SJSA1 (cell line): ENCODE data around the gene CRLF2. TPM values are rescaled to one million over a fixed set of nuclear protein-coding genes. Genes with fewer than 3 reads are reported as not detected.
"Not testable (repeated sequence)": the region's sequence is repeated elsewhere in the genome, so short reads cannot be mapped to it uniquely, and the experiment has no call there.

Source experiments
- DNase-seq, 2 experiments: peaks; one replicate each; pipeline ENCODE4 v3.0.0-alpha.2; 2015 to 2020; ENCODE audit warnings: low spot score in 2 of 2, low read depth in 1 of 2
- H3K27ac ChIP-seq: fragments of 250-450 bp; sonication (Bioruptor Pico); 2 replicates; pipeline ENCODE4 v1.5.1; 2020; ENCODE audit warnings: mild to moderate bottlenecking, moderate library complexity
- H3K27me3 ChIP-seq: fragments of 250-450 bp; sonication (Bioruptor Pico); replicated peaks from 2 replicates; pipeline ENCODE4 v1.5.1; 2020; ENCODE audit warnings: mild to moderate bottlenecking, moderate library complexity
- H3K36me3 ChIP-seq: fragments of 250-450 bp; sonication (Bioruptor Pico); 2 replicates; pipeline ENCODE4 v1.5.1; 2020; ENCODE audit warnings: mild to moderate bottlenecking
- H3K4me1 ChIP-seq: fragments of 250-450 bp; sonication (Bioruptor Pico); replicated peaks from 2 replicates; pipeline ENCODE4 v1.6.1; 2021; ENCODE audit warnings: mild to moderate bottlenecking
- H3K4me3 ChIP-seq: fragments of 250-450 bp; sonication (Bioruptor Pico); 2 replicates; pipeline ENCODE4 v1.5.1; 2020; ENCODE audit warnings: mild to moderate bottlenecking
- H3K9me3 ChIP-seq: fragments of 250-450 bp; sonication (Bioruptor Pico); replicated peaks from 2 replicates; pipeline ENCODE4 v1.5.1; 2020; ENCODE audit warnings: mild to moderate bottlenecking
- total RNA-seq: library from RNA; depleted of rRNA; stranded (reverse); fragments of >200 nt; shearing (Covaris generic); gene quantifications from 2 replicates; pipeline ENCODE4 v1.2.3, GENCODE V29; 2014

The CRLF2 gene
- total RNA-seq, 1 experiment from 2014 or later: not detected

GRCh38 chrX:1169189-1169588 lies 43.3 kb downstream of the CRLF2 start:
- Histone ChIP-seq H3K4me3 (no peak overlapping the region), H3K36me3 (no peaks in the 10 kb centered on the region), H3K27ac (no peak overlapping the region), H3K27me3 (no peaks in the 10 kb centered on the region), H3K9me3 (no peaks in the 10 kb centered on the region; the same call in 1 of the 2 replicates), H3K4me1 (no peaks in the 10 kb centered on the region)
- peak in 1 of 2 experiments; percentile 8 for DNase-seq

- no peaks in the 10 kb centered on the region for H3K36me3 ChIP-seq
- no peak for DNase-seq
- H3K4me1 ChIP-seq: no peaks in the 10 kb centered on the region
- no peaks in the 10 kb centered on the region; the same call in 1 of the 2 replicates for H3K9me3 ChIP-seq
- H3K27me3 ChIP-seq: no peaks in the 10 kb centered on the region
- H3K4me3 ChIP-seq: no peak overlapping the region
- no peak overlapping the region for H3K27ac ChIP-seq
These were observed 44.4 kb downstream of the CRLF2 start for GRCh38 chrX:1167918-1168481.

GRCh38 chrX:1167466-1167865 lies 45.0 kb downstream of the CRLF2 start:
- Histone ChIP-seq H3K4me3 (no peak overlapping the region), H3K27ac (no peak overlapping the region), H3K27me3 (no peaks in the 10 kb centered on the region), H3K4me1 (no peaks in the 10 kb centered on the region), H3K36me3 (no peaks in the 10 kb centered on the region), H3K9me3 (no peaks in the 10 kb centered on the region; the same call in 1 of the 2 replicates)
- no peak for DNase-seq

GRCh38 chrX:1165535-1166196 lies 46.8 kb downstream of the CRLF2 start:
- no peaks in the 10 kb centered on the region for H3K27me3 ChIP-seq
- DNase-seq: peak; percentile 17 to 18
- no peaks in the 10 kb centered on the region; the same call in none of the 2 replicates for H3K9me3 ChIP-seq
- no peaks in the 10 kb centered on the region for H3K4me1 ChIP-seq
- no peak overlapping the region for H3K4me3 ChIP-seq
- H3K27ac ChIP-seq: no peak overlapping the region
- no peaks in the 10 kb centered on the region for H3K36me3 ChIP-seq

- H3K4me3 ChIP-seq: no peak overlapping the region
- DNase-seq: peak; percentile 10 to 22
- H3K4me1 ChIP-seq: no peaks in the 10 kb centered on the region
- no peaks in the 10 kb centered on the region for H3K36me3 ChIP-seq
- H3K9me3 ChIP-seq: no peaks in the 10 kb centered on the region; the same call in none of the 2 replicates
- H3K27me3 ChIP-seq: no peaks in the 10 kb centered on the region
- no peak overlapping the region for H3K27ac ChIP-seq
These were observed 47.8 kb downstream of the CRLF2 start for GRCh38 chrX:1164322-1165288.

DNA sequence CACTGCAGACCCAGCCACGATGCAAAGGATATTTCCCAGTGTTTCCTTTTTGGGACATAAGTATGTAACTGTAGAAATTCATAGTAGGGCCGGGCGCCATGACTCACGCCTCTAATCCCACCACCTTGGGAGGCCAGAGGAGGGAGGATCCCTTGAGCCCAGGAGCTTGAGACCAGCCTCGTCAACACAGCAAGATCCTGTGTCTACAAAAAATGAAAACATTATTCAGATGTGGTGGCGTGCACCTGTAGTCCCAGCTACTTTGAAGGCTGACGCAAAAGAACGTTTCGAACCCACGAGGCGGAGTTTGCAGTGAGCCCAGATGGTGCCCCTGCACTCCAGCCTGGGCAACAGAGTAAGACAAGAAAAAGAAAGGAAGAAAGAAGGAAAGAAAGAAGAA lies 49.2 kb downstream of the CRLF2 start:
- DNase-seq: peak in 1 of 2 experiments; percentile 21
- H3K4me1 ChIP-seq: no peaks in the 10 kb centered on the region
- no peaks in the 10 kb centered on the region for H3K36me3 ChIP-seq
- H3K4me3 ChIP-seq: no peak overlapping the region
- H3K27ac ChIP-seq: no peak overlapping the region
- H3K27me3 ChIP-seq: no peaks in the 10 kb centered on the region
- H3K9me3 ChIP-seq: no peaks in the 10 kb centered on the region; the same call in none of the 2 replicates

DNA sequence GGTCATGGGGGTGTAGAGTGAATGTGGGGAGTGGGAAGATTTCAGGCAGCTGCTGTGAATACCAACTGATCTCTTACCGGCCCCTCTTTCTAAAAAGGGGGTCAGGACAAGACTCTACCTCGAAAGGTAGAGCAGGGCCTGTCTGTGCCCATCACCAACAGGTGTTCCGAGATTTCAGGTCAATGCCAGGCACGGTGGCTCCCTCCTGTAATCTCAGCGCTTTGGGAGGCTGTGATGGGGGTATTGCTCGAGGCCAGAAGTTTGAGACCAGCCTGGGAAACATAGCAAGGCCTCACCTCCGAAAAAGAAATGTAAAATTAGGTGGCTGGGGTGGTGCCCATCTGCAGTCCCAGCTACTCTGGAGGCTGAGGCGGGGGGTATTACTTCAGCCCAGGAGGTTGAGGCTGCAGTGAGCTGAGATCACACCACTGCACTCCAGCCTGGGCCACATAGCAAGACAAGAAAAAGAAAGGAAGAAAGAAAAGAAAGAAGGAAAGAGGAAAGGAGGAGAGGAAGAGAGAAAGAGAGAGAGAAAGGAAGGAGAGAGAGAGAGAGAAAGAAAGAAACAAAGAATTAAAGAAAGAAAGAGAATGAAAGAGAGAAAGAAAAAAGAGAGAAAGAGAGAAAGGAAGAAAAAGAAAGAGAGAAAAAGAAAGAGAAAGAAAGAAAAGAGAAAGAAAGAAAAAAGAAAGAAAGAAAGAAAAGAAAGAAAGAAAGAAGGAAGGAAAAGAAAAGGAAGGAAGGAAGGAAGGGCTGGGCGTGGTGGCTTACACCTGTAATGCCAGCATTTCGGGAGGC lies 50.1 kb downstream of the CRLF2 start:
- H3K27ac ChIP-seq: no peak overlapping the region
- H3K36me3 ChIP-seq: no peaks in the 10 kb centered on the region
- no peaks in the 10 kb centered on the region; the same call in none of the 2 replicates for H3K9me3 ChIP-seq
- H3K27me3 ChIP-seq: no peaks in the 10 kb centered on the region
- no peaks in the 10 kb centered on the region for H3K4me1 ChIP-seq
- peak in 1 of 2 experiments; percentile 4 for DNase-seq
- H3K4me3 ChIP-seq: no peak overlapping the region

DNA sequence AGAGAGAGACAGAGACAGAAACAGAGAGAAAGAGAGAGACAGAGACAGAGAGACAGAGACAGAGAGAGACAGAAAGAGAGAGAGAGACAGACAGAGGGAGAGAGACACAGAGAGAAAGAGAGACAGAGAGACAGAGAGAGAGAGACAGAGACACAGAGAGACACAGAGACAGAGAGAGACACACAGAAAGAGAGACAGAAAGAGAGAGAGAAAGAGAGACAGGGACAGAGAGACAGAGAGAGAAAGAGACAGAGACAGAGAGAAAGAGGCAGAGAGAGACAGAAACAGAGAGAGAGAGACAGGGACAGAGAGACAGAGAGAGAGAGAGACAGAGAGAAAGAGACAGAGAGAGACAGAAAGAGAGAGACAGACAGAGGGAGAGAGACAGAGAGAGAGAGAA lies 52.9 kb downstream of the CRLF2 start:
- H3K4me3 ChIP-seq: no peak overlapping the region
- no peaks in the 10 kb centered on the region for H3K4me1 ChIP-seq
- H3K36me3 ChIP-seq: no peaks in the 10 kb centered on the region
- no peak for DNase-seq
- H3K9me3 ChIP-seq: no peaks in the 10 kb centered on the region; the same call in 1 of the 2 replicates
- H3K27ac ChIP-seq: no peak overlapping the region
- no peaks in the 10 kb centered on the region for H3K27me3 ChIP-seq

DNA sequence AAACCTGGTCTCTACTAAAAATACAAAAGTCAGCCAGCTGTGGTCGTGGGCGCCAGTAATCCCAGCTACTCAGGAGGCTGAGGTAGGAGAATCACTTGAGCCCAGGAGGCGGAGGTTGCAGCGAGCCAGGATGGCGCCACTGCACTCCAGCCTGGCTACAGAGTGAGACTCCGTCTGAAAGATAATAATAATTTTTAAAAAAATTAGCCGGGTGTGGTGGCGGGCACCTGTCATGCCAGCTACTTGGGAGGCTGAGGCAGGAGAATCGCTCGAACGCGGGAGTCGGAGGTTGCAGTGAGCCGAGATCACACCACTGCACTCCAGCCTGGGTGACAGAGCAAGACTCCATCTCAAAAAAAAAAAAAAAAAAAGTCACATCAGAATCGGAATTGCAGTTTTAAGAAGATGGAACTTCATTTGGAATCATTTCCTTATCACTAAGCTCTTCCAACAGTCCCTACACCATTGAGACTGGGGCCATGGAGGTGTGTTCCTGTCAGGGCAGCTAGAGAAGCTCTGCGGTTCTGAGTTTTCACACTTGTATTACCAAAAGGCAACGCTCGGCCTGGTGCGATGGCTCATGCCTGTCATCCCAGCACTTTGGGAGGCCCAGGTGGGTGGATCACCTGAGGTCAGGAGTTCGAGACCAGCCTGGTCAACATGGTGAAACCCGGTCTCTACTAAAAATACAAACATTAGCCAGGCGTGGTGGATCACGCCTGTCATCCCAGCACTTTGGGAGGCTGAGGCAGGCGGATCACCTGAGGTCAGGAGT lies 55.6 kb downstream of the CRLF2 start:
- not testable (repeated sequence) for H3K4me1 ChIP-seq, H3K27ac ChIP-seq, H3K27me3 ChIP-seq, H3K4me3 ChIP-seq, H3K36me3 ChIP-seq, H3K9me3 ChIP-seq
- peak in 1 of 2 experiments; percentile 10 for DNase-seq

- H3K4me3 ChIP-seq: no peak overlapping the region
- H3K27me3 ChIP-seq: no peaks in the 10 kb centered on the region
- H3K4me1 ChIP-seq: no peaks in the 10 kb centered on the region
- no peaks in the 10 kb centered on the region for H3K9me3 ChIP-seq
- peak; percentile 23 to 29 for DNase-seq
- no peak overlapping the region for H3K27ac ChIP-seq
- no peaks in the 10 kb centered on the region for H3K36me3 ChIP-seq
These were observed 58.5 kb downstream of the CRLF2 start for GRCh38 chrX:1153940-1154339.

- H3K36me3 ChIP-seq: no peaks in the 10 kb centered on the region
- no peaks in the 10 kb centered on the region for H3K27me3 ChIP-seq
- no peak overlapping the region for H3K27ac ChIP-seq
- DNase-seq: peak in 1 of 2 experiments; percentile 30
- H3K4me3 ChIP-seq: no peak overlapping the region
- no peaks in the 10 kb centered on the region for H3K9me3 ChIP-seq
- no peaks in the 10 kb centered on the region for H3K4me1 ChIP-seq
These were observed 60.4 kb downstream of the CRLF2 start for GRCh38 chrX:1152090-1152489.

DNA sequence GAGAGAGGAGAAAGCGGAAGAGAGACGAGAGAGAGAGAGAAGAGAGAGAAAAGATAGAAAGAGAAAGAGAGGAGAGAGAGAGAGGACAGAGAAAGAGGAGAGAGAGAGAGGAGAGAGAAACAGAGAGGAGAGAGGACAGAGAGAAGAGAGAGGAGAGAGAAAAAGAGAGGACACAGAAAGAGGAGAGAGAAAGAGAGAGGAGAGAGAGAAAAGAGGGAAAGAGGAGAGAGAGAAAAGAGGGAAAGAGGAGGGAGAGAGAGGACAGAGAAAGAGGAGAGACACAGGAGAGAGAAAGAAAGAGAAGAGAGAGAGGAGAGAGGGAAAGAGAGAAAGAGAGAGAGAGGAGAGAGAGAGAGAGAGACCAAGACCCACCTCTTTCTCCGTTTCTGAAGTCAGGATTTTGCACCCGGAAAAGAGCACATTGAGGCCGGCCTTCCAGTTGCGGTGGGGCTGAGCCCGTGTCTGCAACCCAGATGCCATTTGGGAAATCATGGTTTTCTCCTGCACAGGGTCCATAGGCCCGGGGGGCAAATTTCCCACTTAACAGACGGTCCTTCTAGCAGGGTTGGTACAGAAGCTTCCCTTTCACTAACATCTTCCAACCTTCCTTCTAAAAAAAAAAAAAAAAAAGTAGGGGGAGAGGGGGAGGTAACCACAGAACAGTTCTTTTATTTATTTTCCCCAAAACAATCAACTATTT lies 60.9 kb downstream of the CRLF2 start:
- Histone ChIP-seq H3K36me3 (no peaks in the 10 kb centered on the region), H3K27ac (no peak overlapping the region), H3K27me3 (no peaks in the 10 kb centered on the region), H3K4me1 (no peaks in the 10 kb centered on the region), H3K4me3 (no peak overlapping the region), H3K9me3 (no peaks in the 10 kb centered on the region)
- peak in 1 of 2 experiments; percentile 18 for DNase-seq
